Activated CD4-positive, alpha-beta memory T cell treated with anti-CD3 and anti-CD28 coated beads for 36 hours (primary cell): ENCODE data around the gene TBC1D5. TPM values are rescaled to one million over a fixed set of nuclear protein-coding genes. Genes with fewer than 3 reads are reported as not detected.
A peak's percentile ranks its signal among the peaks of the same experiment; 100 is the strongest.
"Not testable (repeated sequence)": the region's sequence is repeated elsewhere in the genome, so short reads cannot be mapped to it uniquely, and the experiment has no call there.

Source experiments
- CTCF ChIA-PET: fragments of 350-600 bp; sonication (Branson Sonifier 250); formaldehyde crosslinking; loops from one replicate; lab custom pipeline; 2021; ENCODE audit warnings: antibody characterized with exemption, inconsistent platforms; lab: Charles Lee
- POLR2A ChIA-PET: fragments of 350-600 bp; sonication (Branson Sonifier 250); formaldehyde crosslinking; loops from one replicate; lab custom pipeline; 2021; ENCODE audit warnings: antibody characterized with exemption; lab: Charles Lee
- DNase-seq: peaks from one replicate; pipeline ENCODE4 v3.0.0-alpha.2; 2020
- H3K27ac Mint-ChIP-seq: one replicate; pipeline ENCODE4 v1.8.0; 2021; ENCODE audit warnings: mixed read lengths
- H3K27me3 Mint-ChIP-seq: one replicate; pipeline ENCODE4 v1.8.0; 2021; ENCODE audit warnings: mixed read lengths
- H3K36me3 Mint-ChIP-seq: one replicate; pipeline ENCODE4 v1.8.0; 2021; ENCODE audit warnings: mixed read lengths
- H3K4me1 Mint-ChIP-seq: one replicate; pipeline ENCODE4 v1.8.0; 2021; ENCODE audit warnings: low read depth, mixed read lengths
- H3K4me3 Mint-ChIP-seq: one replicate; pipeline ENCODE4 v1.8.0; 2021; ENCODE audit warnings: mild to moderate bottlenecking, mixed read lengths
- H3K9me3 Mint-ChIP-seq: one replicate; pipeline ENCODE4 v1.8.0; 2021; ENCODE audit warnings: mixed read lengths
- intact Hi-C: fragments of 100-400 bp; cut with micrococcal nuclease; formaldehyde crosslinking; loops from one replicate; pipeline ENCODE4 v1.15.1; 2023
- total RNA-seq, 2 experiments: library from RNA; stranded (reverse); gene quantifications; one replicate each; pipeline ENCODE4 v1.2.3, GENCODE V29; 2021

TBC1D5 gene
- total RNA-seq, 2 experiments from 2014 or later = 49.2 to 53.7 TPM

DNA sequence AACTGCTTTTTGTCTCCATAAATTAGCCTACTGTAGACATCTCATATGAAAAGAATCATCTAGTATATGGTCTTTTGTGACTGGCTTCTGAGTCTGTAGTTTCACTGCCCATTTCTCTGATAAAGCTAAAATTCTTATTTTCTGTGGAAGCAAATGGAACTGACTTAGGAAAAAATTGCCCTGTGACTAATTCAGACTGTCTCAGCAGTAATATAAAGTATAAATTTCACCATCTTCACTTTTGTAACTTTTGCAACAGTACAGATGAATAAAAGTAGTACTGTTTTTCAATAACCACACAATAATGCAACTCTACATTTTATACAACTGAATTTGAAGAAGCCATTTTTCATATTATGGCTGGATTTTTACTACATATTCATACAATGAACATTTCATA, 104.1 kb downstream of the TBC1D5 start:
- Mint-ChIP-seq H3K4me1 (peaks cover 25% of the 10 kb centered on the region), H3K27me3 (no peaks in the 10 kb centered on the region), H3K27ac (no peak overlapping the region), H3K36me3 (peaks cover 3% of the 10 kb centered on the region), H3K4me3 (no peak overlapping the region), H3K9me3 (no peaks in the 10 kb centered on the region)
- no peak for DNase-seq
- ChIA-PET CTCF (no interaction called here), POLR2A (no interaction called here)
- intact Hi-C loops = no loop called here

DNA sequence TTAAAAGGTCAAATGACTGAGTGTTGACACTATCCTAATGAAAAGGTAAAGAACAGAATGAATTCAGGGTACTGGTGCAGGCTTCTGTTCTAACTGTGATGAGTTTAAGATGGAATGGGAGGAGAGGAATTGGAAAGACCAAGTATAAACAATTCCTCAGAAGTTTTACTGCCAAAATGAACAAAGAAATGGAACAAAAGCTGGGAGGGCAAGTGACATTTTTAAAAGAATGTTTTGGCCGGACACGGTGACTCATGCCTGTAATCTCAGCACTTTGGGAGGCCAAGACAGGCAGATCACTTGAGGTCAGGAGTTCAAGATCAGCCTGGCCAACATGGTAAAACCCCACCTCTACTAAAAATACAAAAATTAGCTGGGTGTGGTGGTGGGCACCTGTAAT, 106.8 kb downstream of the TBC1D5 start:
- H3K36me3 Mint-ChIP-seq, DNase-seq, H3K9me3 Mint-ChIP-seq, intact Hi-C loops, POLR2A ChIA-PET, CTCF ChIA-PET, H3K27ac Mint-ChIP-seq, H3K4me3 Mint-ChIP-seq, H3K27me3 Mint-ChIP-seq: not testable (repeated sequence)
- peaks cover 27% of the 10 kb centered on the region for H3K4me1 Mint-ChIP-seq

DNA sequence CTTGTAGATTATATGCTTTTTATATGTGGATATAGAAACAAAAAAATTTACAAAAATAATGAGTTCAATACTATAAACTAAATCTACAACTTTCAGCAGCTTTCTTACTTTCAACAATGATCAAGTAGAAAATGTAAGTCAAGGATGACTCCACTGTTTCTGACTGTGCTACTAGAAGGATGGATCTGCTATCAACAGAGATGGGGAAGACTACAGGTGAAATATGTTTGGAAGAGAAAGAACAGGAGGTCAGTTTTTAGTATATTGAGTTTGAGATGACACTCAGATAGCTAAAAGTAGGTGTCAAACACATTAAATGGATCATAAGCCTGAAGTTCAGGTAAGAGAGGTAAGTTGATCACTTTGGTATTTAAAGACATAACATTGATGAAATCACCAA, 107.5 kb downstream of the TBC1D5 start:
- POLR2A ChIA-PET = no interaction called here
- Mint-ChIP-seq H3K36me3 (peaks cover 3% of the 10 kb centered on the region), H3K4me3 (no peak overlapping the region), H3K27ac (no peak overlapping the region), H3K4me1 (peaks cover 26% of the 10 kb centered on the region), H3K9me3 (no peaks in the 10 kb centered on the region), H3K27me3 (no peaks in the 10 kb centered on the region)
- no peak for DNase-seq
- CTCF ChIA-PET = no interaction called here
- intact Hi-C loops = no loop called here

DNA sequence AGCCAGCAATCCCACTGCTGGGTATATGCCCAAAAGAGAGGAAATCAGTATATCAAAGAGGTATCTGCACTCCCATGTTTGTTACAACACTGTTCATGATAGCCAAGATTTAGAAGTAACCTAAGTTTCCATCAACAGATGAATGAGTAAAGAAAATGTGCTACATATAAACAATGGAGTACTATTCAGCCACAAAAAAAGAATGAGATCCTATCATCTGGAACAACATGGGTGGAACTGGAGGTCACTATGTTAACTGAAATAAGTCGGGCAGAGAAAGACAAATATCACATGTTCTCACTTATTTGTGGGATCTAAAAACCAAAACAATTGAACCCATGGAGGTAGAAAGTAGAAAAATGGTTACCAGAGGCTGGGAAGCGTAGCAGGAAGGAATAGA, 108.2 kb downstream of the TBC1D5 start:
- POLR2A ChIA-PET = no interaction called here
- CTCF ChIA-PET = no interaction called here
- peaks cover 3% of the 10 kb centered on the region for H3K36me3 Mint-ChIP-seq
- H3K4me1 Mint-ChIP-seq = peaks cover 18% of the 10 kb centered on the region
- no peaks in the 10 kb centered on the region for H3K27me3 Mint-ChIP-seq
- DNase-seq = no peak
- no peaks in the 10 kb centered on the region for H3K9me3 Mint-ChIP-seq
- no peak overlapping the region for H3K4me3 Mint-ChIP-seq
- intact Hi-C loops = no loop called here
- H3K27ac Mint-ChIP-seq = no peak overlapping the region

DNA sequence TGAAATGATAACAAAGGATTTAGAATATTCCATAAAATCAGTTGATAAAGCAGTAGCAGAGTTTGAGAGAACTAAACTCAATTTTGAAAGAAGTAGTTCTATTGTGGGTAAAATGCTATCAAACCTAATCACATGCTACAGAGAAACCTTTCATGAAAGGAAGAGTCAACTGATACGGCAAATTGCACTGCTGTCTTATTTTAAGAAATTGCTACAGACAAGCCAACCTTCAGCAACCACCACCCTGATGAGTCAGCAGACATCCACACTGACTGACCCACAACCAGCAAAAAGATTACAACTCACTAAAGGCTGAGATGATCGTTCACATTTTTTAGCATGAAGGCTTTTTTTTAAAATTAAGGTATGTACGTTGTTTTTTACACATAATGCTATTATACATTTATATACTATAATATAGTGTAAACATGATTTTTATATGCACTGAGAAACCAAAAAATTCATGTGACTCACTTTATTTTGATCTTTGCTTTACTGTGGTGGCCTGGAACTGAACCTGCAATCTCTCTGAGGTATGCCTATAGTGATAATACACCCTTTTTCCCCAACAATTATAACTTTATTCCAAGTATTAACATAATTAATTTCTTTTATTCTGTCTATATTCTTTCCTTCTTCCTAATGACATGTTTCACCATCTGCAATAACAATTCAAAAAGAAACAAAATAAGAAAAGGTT, 109.9 kb downstream of the TBC1D5 start:
- intact Hi-C loops = no loop called here

DNA sequence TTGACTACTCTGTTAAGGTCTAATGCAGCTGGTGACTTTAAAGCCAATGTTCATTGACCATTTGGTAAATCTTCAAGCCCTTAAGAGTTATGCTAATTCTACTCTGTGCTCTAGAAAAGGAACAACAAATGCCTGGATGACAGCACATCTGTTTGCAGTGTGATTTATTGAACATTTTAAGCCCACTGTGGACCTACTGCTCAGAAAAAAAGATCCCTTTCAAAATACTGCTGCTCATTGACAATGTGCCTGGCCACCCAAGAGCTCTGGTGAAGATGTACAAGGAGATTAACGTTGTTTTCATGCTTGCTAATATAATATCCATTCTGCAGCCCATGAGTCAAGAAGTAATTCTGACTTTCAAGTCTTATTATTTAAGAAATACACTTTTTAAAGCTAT, 110.8 kb downstream of the TBC1D5 start:
- DNase-seq = no peak
- Mint-ChIP-seq H3K27me3 (no peaks in the 10 kb centered on the region), H3K9me3 (no peaks in the 10 kb centered on the region), H3K27ac (no peak overlapping the region), H3K4me1 (peaks cover 24% of the 10 kb centered on the region), H3K36me3 (peaks cover 3% of the 10 kb centered on the region), H3K4me3 (no peak overlapping the region)
- POLR2A ChIA-PET = no interaction called here
- intact Hi-C loops = no loop called here
- CTCF ChIA-PET = no interaction called here

More for the DNA sequence above, 109.9 kb downstream of the TBC1D5 start:
- no peaks in the 10 kb centered on the region for H3K9me3 Mint-ChIP-seq
- H3K4me1 Mint-ChIP-seq = peaks cover 18% of the 10 kb centered on the region
- ChIA-PET CTCF (no interaction called here), POLR2A (no interaction called here)
- no peak overlapping the region for H3K27ac Mint-ChIP-seq
- H3K27me3 Mint-ChIP-seq = no peaks in the 10 kb centered on the region
- peak; percentile 42 for DNase-seq
- no peak overlapping the region for H3K4me3 Mint-ChIP-seq
- H3K36me3 Mint-ChIP-seq = peaks cover 3% of the 10 kb centered on the region

DNA sequence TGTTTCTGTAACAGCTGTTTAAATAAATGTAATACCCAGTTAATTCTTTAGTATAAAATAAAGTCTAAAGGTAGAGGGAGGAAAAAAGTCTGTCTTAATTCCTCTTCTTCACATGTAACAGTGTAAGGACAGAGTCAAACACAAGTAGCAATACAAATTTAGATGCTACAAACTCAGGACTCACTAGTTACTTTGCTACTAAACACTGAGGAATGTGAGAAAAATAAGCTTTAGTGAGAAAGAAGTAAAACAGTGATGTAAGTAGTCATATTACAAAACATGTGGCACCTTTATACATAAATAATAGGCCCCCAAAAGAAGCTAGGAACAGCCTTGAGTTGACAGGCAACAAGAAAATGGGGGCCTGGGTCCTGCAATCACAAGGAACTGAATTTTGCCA, 113.0 kb downstream of the TBC1D5 start:
- Mint-ChIP-seq H3K4me1 (peaks cover 25% of the 10 kb centered on the region), H3K36me3 (no peaks in the 10 kb centered on the region), H3K4me3 (no peak overlapping the region), H3K9me3 (no peaks in the 10 kb centered on the region), H3K27me3 (no peaks in the 10 kb centered on the region), H3K27ac (no peak overlapping the region)
- CTCF ChIA-PET = interaction anchor here (1.0 kb wide), 1 partner anchor 16 kb away, joined by 3 read pairs; no protein-coding TSS in a partner anchor
- intact Hi-C loops = no loop called here
- POLR2A ChIA-PET = no interaction called here
- DNase-seq = no peak

DNA sequence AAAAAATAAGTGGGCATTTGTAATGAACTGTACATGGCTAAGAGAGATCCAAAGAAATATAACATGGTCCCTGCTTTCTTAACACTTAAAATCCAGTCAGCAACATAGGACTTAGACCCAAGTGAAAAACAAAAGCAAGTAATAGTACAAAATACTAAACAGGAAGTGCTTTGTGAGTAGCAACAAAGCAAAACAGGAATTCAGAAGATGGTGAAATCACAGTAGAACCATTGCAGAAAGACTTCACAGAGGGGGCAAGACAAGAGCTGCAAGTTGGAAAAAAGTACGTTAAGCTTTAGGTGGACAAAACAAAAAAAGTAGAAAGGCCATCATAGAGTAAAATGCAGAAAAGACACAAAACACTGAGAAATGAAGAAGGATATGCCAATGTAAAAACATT, 116.0 kb downstream of the TBC1D5 start:
- H3K4me1 Mint-ChIP-seq = peaks cover 16% of the 10 kb centered on the region
- H3K9me3 Mint-ChIP-seq = no peaks in the 10 kb centered on the region
- H3K27me3 Mint-ChIP-seq = no peaks in the 10 kb centered on the region
- no peak overlapping the region for H3K27ac Mint-ChIP-seq
- H3K4me3 Mint-ChIP-seq = no peak overlapping the region
- POLR2A ChIA-PET = no interaction called here
- intact Hi-C loops = no loop called here
- no peak for DNase-seq
- peaks cover 5% of the 10 kb centered on the region for H3K36me3 Mint-ChIP-seq
- CTCF ChIA-PET = no interaction called here

DNA sequence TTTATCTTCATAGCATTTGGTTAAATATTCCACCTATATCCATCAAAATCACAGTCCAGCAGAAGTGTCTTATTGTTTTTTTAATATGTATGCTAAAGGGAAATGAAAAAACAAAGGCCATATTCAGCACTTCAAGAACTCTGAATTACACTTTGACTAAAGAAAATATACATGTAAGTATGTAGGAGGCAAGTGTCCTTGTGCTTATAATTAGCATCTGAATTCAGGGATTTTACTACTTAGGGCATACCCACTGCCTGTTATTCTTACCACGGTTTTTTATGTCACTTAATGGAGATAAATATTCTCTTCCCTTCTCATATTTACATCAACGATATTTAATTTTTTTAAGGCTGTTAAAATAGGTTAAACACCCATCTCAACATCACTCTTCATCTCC, 117.3 kb downstream of the TBC1D5 start:
- peaks cover 9% of the 10 kb centered on the region for H3K36me3 Mint-ChIP-seq
- no peaks in the 10 kb centered on the region for H3K9me3 Mint-ChIP-seq
- no peak overlapping the region for H3K4me3 Mint-ChIP-seq
- H3K27me3 Mint-ChIP-seq = no peaks in the 10 kb centered on the region
- ChIA-PET CTCF (no interaction called here), POLR2A (no interaction called here)
- DNase-seq = no peak
- H3K27ac Mint-ChIP-seq = no peak overlapping the region
- peaks cover 14% of the 10 kb centered on the region for H3K4me1 Mint-ChIP-seq
- intact Hi-C loops = no loop called here

DNA sequence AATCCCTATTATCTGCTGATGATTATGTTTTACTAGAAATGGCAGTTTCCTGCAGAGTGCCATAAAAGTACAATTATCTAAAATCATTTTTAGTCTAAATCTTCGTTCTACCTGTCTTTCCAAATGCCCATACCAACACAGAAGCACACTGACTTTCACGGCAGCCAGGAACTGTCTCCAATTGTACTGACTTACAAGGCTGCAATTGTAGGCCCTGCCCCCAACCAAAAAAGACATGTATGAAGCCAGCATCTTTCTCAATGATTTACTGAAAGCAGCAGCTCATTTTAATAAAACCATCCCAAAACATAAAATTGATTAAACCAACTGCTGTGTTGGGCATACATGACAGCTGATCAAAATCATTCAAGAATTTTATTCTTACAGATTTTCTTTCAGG, 119.0 kb downstream of the TBC1D5 start:
- Mint-ChIP-seq H3K27me3 (no peaks in the 10 kb centered on the region), H3K9me3 (no peaks in the 10 kb centered on the region), H3K4me3 (no peak overlapping the region), H3K4me1 (peaks cover 14% of the 10 kb centered on the region), H3K27ac (no peak overlapping the region), H3K36me3 (peaks cover 11% of the 10 kb centered on the region)
- POLR2A ChIA-PET = no interaction called here
- DNase-seq = no peak
- intact Hi-C loops = no loop called here
- CTCF ChIA-PET = no interaction called here

DNA sequence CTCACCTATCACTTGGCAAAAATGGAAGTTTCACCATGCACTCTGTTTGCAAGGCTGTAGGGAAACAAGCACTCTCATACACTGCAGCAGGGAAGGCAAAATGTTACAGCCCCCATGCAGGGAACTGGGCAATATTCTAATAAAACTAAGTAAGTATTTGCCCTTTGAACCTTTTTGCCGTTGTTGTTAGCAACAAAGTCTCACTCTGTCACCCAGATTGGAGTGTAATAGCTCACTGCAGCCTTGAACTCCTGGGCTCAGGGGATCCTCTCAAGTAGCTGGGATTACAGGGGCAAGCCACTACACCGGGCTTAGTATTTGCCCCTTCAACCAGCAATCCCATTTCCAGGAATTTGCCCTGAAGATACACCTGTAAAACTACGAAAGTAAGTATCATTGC, 122.5 kb downstream of the TBC1D5 start:
- Mint-ChIP-seq H3K9me3 (peaks cover 16% of the 10 kb centered on the region), H3K27ac (no peak overlapping the region), H3K27me3 (no peaks in the 10 kb centered on the region), H3K4me3 (no peak overlapping the region), H3K36me3 (peaks cover 29% of the 10 kb centered on the region), H3K4me1 (no peaks in the 10 kb centered on the region)
- CTCF ChIA-PET = no interaction called here
- intact Hi-C loops = no loop called here
- DNase-seq = no peak
- POLR2A ChIA-PET = no interaction called here

DNA sequence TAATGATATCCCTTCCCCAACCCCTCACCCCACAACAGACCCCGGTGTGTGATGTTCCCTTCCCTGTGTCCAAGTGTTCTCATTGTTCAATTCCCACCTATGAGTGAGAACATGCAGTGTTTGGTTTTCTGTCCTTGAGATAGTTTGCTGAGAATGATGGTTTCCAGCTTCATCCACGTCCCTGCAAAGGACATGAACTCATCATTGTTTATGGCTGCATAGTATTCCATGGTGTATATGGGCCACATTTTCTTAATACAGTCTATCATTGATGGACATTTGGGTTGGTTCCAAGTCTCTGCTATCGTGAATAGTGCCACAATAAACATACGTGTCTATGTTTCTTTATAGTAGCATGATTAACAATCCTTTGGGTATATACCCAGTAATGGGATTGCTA, 129.4 kb downstream of the TBC1D5 start:
- H3K9me3 Mint-ChIP-seq = peaks cover 37% of the 10 kb centered on the region
- intact Hi-C loops, H3K4me1 Mint-ChIP-seq, CTCF ChIA-PET, H3K4me3 Mint-ChIP-seq, H3K27me3 Mint-ChIP-seq, POLR2A ChIA-PET, H3K27ac Mint-ChIP-seq, DNase-seq: not testable (repeated sequence)
- peaks cover 17% of the 10 kb centered on the region for H3K36me3 Mint-ChIP-seq

DNA sequence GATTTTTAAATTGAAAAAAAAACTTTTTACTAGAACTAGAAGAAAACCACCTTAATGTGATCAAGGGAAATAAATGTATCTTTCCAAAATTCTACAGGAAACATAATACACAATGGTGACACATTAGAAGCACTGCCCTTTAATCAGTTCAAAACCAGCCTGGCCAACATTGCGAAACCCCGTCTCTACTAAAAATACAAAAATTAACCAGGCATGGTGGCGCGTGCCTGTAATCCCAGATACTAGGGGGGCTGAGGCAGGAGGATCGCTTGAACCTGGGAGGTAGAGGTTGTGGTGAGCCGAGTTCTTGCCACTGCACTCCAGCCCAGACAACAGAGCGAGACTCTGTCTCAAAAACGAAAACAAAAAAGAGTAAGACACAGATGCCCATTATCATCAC, 134.5 kb downstream of the TBC1D5 start:
- Mint-ChIP-seq H3K4me3 (no peak overlapping the region), H3K27me3 (no peaks in the 10 kb centered on the region), H3K4me1 (peaks cover 6% of the 10 kb centered on the region), H3K36me3 (peaks cover 9% of the 10 kb centered on the region), H3K9me3 (peaks cover 2% of the 10 kb centered on the region), H3K27ac (no peak overlapping the region)
- ChIA-PET POLR2A (no interaction called here), CTCF (no interaction called here)
- intact Hi-C loops = no loop called here
- DNase-seq = no peak
